Activated T-cell treated with anti-CD3 and anti-CD28 coated beads for 48 hours (primary cell): Measurements from ENCODE around the gene PTPRG.

Experiments
- DNase-seq: peaks from one replicate; pipeline ENCODE4 v3.0.0-alpha.2; 2020; ENCODE audit warnings: low read depth

Gene PTPRG

DNA sequence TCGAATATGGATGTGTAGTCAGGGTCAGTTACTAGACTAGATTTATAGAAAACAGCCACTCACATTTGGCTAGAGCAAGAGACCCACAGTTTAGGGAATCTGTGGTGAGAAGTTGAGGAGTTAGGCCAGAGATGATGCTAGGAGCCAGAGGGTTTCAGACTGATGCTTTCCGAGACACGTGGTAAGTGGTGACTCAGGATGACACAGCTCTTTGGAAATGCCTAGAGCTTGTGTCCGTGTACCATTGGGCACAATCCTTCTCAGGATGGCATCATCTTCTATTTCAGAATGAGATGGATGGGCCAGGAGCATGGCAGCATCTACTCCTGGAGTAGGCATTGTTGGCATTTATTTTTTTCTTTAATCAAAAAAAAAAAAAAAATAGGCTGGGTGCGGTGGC lies 28.5 kb downstream of the PTPRG start:
- DNase-seq = no peak

DNA sequence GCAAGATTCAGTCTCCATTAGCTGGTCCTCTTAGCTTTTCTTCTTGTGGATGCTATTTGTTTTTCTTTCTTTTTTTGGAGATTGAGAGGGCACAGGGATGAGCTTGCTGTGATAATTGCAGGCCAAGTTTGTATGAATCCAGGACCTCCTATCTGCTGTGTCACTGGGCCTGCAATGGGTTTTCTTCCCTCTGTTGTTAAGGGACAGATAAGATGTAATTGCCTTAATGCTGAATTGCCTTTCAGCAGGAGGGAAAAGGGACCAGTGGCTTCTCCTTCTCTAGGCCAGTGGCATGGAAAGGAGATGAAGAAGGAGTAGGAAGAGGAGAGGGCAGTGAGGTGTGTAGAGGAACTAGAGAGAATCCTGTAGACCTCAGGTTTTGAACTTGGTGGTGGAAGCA lies 29.9 kb downstream of the PTPRG start:
- no peak for DNase-seq

DNA sequence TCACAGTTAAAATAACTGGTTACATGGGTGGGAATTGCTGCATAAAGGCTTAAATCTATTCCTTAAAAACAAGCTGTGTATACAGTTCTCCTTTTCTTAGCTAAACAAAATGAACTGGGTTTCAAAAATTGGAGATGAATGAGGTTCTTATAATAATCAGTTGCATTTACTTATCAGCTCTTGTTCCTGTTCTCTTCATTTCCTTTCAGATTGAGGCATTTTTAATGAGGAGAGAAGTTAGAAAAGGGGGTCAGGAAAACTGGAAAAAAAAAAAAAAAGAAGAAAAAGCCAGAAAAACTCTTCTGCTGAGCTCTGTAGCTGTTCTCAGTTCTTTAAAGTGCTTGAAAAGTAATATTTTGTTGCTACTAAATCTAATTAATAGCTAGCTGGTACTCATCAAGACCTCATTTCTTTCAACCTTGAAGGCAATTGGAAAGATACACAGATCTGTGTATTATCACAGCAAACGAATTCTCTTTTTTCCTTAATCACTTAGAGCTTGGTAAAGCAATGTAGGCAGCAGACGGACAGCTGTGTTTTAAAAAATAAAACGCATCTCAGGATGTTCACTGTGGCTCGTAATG lies 32.2 kb downstream of the PTPRG start:
- no peak for DNase-seq

DNA sequence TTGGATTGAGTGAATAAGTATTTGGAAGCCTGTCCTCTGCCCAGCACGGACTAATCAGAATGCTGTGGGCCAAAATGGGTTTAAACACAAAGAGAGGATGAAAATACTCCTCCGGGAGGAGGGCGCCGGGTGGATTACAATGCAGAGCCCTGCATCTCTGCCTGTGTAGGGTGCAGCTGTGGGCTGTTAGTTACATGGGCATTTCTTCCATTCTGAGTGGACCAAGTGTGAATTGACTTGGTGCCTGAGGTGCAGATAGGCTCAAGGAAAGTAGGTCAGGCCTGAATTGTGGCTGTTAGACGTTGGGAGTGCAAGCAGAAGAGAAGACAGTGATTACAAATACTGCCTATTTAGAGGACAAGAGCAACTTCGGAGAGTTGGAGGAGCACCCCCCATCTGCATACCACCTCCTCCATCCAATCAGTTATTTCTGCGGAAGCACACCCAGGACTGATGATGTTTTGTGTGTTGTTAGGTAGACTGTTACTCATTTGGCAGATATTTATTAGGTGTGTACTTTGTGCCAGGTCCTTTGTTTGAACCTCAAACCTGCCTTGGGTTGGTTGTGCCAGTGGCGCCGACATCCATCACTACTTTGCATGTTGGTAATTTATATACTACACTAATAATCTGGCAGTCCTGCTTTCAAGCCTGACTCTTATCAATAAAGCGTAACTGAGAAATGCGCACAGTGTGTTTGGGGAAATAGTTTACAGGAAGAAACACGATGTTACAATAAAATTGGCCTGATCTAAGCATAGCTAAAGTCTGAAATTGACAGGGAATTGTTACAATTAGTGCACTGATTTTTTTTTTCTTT lies 33.0 kb downstream of the PTPRG start:
- DNase-seq = no peak

DNA sequence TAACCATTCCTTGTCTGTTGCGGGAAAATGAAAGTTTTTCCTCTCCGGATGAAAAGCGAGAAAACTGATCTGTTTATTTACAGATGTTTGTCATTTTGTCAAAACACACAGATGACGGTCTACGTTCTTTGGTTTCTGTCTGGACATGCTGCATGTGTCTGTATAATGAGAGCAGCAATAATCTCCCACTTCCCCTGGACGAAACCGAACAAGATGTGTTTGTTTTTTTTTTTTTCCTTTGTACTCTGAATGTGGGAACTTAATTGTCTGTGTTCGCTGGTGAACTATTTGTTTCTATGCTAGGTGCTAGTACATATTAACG lies 33.6 kb downstream of the PTPRG start:
- DNase-seq = no peak

DNA sequence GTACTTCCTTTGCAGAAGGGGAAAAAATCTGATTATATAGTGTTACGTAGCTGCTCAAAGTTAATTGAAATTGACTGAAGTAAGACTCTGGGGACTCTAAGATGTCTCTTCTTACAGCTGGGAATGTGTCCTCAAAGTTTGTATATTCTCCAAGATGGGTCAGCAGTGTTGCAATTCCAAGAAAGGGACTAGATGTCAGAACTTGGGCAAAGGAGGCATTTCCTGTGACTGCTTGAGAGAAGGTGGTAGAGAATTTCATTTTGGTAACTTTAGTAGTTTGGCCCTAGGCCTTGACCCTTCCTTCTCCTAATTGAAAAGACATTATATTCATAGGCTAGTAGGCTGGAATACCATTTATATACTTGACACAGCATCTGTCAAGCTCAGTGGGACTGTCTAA lies 33.9 kb downstream of the PTPRG start:
- DNase-seq = no peak

DNA sequence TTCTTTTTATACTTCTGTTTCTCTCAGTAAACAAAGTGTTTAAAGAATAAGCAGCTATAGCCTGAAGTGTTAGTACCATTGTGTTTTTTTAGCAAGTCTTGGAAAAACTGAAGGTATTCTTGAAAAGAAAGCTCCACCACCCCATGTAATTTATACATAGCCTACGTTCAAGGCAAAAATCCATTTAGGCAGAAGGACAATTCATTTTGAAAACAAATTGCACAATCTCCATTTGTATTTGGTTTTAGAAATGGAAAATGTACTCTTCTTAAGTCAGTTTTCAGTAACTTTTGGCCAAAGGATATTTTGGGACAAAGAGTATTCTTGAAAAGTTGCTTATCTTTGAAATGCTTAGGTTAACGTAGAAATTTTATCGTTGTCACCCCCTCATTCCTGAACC lies 34.5 kb downstream of the PTPRG start:
- no peak for DNase-seq

DNA sequence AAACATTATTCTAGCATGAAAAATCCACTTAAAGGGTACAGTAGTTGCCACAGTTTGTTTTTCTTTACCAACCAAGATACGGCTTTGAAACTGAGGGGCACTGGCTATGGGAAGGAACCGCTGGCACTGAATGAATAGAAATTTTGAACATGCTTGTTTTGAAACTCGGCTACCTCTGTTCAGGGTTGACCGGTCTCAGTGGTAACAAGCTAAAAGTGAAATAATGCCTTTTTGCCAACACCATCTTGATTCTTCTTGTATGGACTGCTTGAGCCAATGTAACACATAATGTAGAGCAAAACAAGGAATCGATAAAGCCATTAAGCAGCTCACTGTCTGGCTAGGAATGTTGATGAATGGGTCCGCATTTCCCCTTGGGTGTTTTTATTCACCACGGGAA lies 36.5 kb downstream of the PTPRG start:
- DNase-seq = no peak

DNA sequence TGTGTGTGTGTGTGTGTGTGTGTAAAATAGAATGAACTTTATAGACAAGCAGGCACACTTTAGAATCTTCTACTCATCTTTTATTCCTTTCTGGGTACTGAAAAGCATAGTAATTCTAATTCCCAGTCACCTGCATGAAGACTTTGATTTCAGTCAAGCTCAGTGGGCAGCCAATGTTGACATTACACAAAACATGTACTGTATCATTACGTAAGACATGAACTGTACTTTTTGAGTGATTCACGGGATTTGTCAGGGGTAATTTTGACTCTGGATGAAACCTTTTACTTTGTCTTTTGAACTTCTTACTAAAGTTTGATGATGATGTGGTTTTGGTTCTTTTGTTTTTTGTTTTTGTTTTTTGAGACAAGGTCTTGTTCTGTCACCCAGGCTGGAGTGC lies 38.8 kb downstream of the PTPRG start:
- no peak for DNase-seq

DNA sequence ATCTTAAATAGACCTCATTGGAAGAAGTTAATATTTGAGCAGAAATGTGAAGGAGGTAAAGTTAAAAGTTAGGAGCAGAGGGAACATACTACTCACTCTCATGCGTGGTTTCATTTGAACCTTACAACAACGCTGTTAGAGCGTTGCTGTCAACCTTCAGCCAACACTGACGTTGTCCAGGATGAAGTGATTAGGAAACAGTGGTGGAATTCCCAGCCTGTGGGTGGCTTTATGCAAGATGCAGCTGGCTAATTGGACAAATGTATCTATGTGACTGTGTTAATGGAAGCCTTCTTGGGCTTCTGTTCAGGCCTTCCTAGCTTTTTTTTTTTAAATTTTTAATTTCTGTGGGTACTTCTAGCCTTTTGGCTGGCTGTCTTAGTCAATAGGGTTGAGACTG lies 40.5 kb downstream of the PTPRG start:
- DNase-seq = no peak

DNA sequence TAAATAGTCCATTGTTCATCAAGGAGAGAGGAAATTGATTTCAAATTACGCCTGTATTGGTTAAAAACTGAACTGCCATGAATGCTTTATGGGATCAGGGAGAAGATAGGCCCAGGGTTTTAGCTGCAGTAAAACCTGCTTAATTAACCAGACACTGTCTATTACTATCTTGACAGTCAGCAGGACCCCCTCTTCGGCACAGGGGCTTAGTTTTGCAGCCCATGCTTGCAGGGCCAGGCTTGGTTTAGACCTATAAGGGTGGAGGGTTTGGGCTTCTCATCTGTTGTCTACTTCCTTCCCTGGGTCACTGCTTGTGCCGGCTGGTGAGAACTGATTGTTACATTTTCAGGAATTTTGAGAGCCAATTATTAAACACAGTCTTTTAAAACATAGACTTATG lies 41.1 kb downstream of the PTPRG start:
- DNase-seq = no peak

DNA sequence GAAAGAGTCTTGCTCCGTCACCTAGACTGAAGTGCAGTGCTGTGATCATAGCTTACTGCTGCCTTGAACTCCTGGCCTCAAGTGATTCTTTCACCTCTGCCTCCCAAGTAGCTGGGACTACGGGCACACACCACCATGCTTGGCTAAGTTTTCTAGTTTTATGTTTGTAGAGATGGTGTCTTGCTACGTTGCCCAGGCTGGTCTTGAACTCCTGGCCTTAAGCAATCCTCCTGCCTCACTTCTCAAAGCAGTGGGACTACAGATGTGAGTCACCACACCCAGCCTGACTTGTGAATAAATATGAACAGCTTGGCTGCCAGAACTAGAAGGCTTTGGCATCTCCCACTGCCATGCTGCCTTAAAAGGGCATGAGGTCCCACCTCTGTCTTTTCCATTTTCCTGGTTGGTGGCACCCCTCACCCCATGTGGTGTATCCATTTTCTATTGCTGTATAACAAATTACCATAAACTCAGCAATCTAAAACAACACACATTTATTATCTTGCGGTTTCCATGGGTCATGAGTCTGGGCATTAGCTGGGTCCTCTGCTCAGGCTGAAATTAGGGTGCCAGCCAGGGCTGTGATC lies 44.3 kb downstream of the PTPRG start:
- no peak for DNase-seq

DNA sequence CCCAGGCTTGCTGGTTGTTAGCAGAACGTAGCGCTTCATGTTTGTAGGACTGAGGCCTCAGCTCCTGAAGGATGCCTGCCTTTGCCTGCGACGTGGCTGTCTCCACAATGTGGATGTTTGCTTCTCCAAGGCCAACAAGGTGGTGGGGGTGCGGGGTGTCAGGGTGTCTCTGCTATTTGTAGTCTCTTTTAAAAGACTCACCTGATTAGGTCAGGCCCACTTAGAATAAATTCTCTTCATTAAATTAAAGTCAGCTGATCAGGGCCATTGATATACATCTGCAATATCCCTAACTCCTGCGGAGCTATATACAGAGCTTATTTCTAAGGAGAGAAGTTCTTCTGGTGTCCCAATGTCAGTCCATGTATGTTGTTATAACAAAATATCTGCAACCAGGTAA lies 44.8 kb downstream of the PTPRG start:
- DNase-seq = no peak

DNA sequence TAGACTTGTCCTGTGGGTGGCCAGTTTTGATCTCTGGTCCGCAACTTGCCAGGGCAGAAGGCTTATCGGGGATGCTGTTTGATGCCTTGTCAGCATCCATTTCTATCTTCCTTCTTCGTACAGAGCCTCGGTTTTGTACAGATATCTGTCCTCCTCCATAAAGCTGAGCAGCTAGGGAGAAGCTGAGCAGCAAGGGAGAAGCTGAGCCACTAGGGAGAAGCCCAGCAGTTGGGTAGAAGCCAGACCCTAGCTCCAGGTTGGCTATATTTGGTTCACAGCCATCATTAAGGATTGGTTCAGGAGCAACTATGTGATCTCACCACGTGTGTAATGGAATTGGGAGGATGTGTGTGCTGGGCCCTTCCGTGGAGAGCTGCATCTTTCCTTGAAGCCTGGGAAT lies 46.7 kb downstream of the PTPRG start:
- DNase-seq = no peak

DNA sequence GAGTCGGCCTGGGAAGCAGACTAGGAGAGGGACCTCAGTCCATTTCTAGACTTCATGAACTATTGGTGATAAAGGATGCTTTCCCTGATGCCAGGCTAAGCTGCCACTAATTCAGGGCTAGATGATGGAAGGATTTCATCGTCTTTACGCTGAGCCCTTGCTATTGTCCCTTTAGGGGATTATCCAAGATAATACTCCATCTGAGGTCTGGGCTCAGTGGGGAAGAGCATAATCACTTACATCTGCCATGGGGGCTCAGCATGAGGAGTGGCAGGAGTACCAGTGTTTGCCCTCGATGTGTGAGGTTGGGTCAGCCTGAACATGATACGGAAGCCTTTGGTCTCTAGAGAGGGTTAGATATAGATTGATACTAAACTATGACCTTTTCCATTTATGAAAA lies 47.3 kb downstream of the PTPRG start:
- DNase-seq = no peak

DNA sequence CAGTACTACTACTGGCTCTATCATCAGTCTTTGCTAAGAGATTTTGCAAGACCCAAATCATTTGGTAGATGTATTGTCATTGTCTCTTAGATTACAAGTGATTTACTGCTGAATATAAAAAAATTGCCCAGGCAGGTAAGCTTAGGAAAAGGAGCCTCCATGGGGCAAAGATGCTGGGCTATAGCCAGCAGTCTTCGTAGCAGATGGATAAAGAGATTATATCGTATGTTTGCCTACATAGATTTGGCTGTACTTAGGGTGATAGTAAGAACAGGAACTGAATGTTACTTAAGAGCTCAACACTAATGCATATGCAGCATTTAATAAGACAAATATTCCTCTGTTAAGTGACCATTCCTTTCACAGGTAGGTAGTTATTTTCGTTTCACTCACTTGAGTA lies 48.9 kb downstream of the PTPRG start:
- no peak for DNase-seq

DNA sequence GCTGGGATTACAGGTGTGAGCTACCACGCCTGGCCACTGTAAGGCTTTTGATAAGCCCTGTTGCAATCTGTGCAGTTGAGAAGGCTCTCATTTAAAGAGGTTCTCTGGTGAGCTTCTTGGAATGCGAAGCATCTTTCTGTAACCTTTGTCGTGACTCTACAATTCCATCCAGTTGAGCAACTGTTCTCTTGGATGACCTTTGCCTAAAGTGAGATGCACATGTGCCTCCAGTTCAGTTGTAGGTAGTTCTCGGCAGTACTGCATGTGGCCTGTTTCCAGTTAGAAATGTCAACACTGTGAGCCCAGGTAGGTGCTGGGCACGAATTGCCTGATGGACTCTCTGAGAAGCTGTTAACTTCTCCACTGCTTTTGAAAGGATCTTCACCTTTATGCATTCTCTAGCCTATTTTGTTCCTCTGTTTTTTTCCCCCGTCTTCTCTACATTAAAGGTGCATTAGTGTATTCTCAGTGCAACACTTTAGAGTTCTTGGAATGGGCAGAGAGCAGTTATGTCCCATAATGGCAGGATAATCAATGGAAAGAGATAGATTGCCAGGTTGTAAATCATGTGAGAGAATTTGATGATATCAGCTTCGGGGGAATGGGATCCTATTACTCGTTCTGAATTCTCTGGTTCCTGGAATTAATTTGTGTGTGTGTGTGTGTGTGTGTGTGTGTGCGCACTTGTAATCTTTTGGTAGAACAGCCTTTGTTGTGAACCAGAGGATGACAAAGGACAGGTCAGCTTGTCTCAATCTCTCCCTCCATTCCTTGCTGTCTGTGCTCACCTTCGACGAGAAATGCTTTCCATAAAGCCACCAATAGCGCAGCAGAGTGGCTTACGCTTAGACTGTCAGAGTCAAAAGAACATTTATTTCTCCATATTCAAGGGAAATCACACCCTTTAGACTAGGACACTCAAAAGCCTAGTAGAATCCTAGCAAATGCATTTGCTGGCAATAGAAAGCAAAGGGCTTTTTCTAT lies 51.1 kb downstream of the PTPRG start:
- DNase-seq = no peak

DNA sequence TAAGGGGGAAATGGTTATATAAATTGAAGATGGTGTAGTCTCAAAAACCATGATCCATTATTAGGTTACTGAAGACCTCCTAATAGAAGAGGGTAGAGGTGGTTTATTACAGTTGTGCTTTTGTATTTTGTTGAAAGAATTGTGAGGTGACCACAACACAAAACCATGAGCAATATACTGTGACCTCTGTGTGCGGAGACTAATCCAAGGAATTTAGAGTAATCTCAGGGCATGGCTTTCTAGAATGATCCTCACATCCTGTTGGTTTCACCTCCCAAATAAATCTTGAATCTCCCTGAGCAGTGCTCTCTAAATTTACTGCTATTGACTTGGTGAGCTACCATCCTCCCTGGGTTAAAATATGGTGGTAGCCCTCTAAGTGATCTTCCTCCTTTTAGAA lies 52.3 kb downstream of the PTPRG start:
- DNase-seq = no peak

DNA sequence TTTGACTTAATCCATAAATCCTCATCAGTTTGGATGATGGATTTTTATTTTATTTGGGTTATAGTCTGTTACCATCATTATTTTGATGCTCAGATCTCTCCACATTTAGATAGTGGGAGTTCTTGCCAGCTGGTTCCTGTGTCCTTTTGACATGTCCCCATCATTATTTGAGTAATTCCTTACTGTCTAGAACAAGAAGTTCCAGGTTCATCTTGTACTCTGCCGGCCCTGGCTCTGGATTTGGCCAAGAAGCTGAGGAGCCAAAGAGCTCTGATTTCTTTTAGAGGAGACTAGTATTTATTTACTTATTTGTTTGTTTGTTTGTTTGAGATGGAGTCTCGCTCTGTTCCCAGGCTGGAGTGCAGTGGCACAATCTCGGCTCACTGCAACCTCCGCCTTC lies 54.3 kb downstream of the PTPRG start:
- DNase-seq = no peak

DNA sequence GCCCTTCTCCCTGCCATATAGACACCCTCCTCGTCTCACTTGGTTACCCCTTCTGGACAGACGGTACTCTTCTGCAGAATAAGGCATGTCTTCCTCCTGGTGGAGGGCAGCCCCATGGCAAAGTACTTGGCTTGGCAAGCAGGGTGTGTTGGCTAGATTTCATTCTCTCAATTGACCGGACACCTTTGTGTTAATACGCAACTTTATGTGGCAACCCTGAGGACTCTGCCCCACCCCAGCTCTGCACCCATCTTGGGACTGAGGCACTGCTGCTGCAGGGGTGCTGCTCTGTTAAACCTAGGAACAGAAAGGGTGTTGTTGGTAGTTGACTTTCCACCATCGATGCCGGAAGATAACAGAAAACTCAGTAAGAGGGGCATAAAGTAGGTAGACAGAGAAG lies 55.2 kb downstream of the PTPRG start:
- DNase-seq = no peak

DNA sequence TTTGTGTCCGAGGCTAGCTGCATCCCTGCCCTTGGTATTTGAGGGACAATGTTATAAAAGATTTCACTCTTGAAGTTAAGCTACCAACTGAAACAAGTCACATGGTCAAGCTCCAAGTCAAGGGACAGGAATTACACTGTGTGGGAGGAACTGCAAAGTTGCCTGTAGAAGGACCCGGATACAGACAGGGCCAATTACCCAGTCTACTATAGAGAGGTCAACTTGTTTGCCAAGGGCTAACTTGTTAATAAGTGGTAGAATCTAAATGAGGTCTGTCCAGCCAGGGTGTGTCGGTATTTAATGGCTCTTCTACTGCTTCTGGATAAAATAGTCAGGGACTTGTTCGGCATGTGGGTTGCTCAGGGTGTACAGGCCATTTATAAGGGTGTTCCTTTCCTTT lies 55.7 kb downstream of the PTPRG start:
- no peak for DNase-seq

DNA sequence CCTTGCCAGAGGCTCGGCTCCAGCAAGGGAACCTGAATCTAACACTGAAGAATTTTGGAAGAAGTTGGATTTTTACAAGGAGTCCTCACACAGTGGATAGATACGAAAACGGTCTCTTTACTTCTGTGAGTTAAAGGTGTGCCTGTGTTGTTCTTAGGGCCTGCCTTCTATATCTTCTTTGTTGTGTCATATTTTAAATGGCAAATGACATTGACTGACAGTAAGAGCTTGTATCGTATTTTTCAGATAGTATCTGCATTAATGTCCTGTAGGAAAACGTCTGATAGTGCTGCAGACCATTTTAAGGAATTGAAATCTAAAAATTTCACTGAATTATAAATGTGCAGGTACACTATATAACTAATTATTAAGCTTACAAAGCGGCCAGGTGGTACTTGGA lies 56.3 kb downstream of the PTPRG start:
- DNase-seq = no peak

DNA sequence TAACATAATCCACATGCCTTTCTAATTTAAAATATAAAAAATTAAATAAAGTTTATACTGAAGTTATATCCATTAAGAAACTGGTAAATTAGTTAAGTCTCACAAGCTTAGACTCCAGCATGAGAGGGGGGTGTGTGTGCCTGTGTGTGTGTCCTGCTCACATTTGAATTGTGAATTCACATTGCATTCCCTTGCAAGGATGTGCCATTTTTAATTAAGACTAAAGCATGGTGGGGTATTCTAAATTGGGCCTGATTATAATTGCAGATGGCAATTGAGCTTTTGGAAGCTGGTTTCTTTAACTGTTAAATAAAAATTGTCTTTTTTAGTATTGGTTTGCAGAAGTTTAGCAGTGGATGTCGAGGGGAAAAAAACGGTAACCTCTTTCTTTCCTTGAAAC lies 56.9 kb downstream of the PTPRG start:
- no peak for DNase-seq
